IgD-negative memory B cell (primary cell): ENCODE data around the gene HAVCR2. TPM values are rescaled to one million over a fixed set of nuclear protein-coding genes. Genes with fewer than 3 reads are reported as not detected.
A peak's percentile ranks its signal among the peaks of the same experiment; 100 is the strongest.
"Not testable (repeated sequence)": the region's sequence is repeated elsewhere in the genome, so short reads cannot be mapped to it uniquely, and the experiment has no call there.

ENCODE experiments used
- H3K27ac Mint-ChIP-seq, 3 donors: one replicate each; pipeline ENCODE4 v1.8.0; 2020 to 2022; ENCODE audit warnings: mild to moderate bottlenecking in 3 of 3, mixed read lengths in 3 of 3, moderate library complexity in 1 of 3
- H3K27me3 Mint-ChIP-seq: one replicate; pipeline ENCODE4 v1.8.0; 2021; ENCODE audit warnings: mixed read lengths
- H3K36me3 Mint-ChIP-seq: one replicate; pipeline ENCODE4 v1.8.0; 2020; ENCODE audit warnings: mild to moderate bottlenecking, mixed read lengths
- H3K4me1 Mint-ChIP-seq, 3 donors: one replicate each; pipeline ENCODE4 v1.8.0; 2020 to 2022; ENCODE audit warnings: mixed read lengths in 3 of 3, mild to moderate bottlenecking in 1 of 3
- H3K4me3 Mint-ChIP-seq, 4 donors: one replicate each; pipeline ENCODE4 v1.8.0; 2020 to 2022; ENCODE audit warnings: mild to moderate bottlenecking in 4 of 4, mixed read lengths in 4 of 4, moderate library complexity in 3 of 4
- H3K9me3 Mint-ChIP-seq, 3 donors: one replicate each; pipeline ENCODE4 v1.8.0; 2020 to 2021; ENCODE audit warnings: mixed read lengths in 3 of 3, mild to moderate bottlenecking in 1 of 3
- polyA plus RNA-seq: library from polyadenylated mRNA; unstranded; fragments of 300-500 nt; fragmentation: Illumina TruSeq; gene quantifications from one replicate; pipeline ENCODE4 v1.2.3, GENCODE V29; 2021

The HAVCR2 gene
- polyA plus RNA-seq, 1 donor from 2014 or later, result 1.8 TPM

DNA sequence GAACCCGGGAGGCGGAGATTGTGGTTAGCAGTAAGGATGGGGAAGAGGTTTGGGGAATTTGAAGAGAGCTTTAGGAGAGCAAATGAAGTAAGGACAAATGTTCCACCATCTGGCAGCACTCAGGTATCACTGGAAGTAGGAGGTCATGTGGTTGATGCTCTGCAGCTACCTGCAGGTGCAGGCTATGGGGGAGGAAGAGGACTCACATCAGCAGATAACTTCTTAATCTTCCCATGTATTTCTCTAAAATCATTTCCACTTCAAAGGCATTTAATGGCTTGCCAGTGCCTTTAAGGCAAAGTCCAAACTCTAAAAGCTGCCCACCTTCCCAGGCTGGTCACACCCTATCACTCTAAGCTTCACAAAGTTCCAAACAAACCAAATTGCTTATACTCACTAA is 41.8 kb downstream of the HAVCR2 start:
- H3K4me3 Mint-ChIP-seq, result no peak overlapping the region
- H3K4me1 Mint-ChIP-seq, result no peaks in the 10 kb centered on the region
- no peaks in the 10 kb centered on the region for H3K9me3 Mint-ChIP-seq
- H3K27me3 Mint-ChIP-seq, result peaks cover 2% of the 10 kb centered on the region
- no peaks in the 10 kb centered on the region for H3K36me3 Mint-ChIP-seq
- no peak overlapping the region for H3K27ac Mint-ChIP-seq

DNA sequence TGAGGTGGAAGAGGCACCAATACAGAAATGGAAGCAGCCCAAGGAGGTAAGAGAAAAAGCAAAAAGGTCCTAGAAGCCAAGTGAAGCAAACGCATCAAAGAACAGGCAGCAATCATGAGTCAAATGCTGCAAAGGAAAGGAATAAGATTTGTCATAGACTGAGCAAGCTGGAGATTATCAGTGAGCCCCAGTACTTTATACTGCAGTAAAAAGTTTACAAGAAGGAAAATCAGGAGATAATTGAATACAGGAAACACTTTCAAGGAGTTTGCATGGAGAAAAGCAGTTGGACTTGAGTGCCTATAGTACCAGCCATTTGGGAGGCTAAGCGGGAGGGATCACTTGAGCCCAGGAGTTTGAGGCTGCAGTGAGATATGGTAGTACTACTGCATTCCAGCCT is 42.8 kb downstream of the HAVCR2 start:
- Mint-ChIP-seq H3K4me1 (no peaks in the 10 kb centered on the region), H3K27ac (no peak overlapping the region), H3K4me3 (no peak overlapping the region), H3K9me3 (no peaks in the 10 kb centered on the region), H3K27me3 (peaks cover 2% of the 10 kb centered on the region), H3K36me3 (no peaks in the 10 kb centered on the region)

DNA sequence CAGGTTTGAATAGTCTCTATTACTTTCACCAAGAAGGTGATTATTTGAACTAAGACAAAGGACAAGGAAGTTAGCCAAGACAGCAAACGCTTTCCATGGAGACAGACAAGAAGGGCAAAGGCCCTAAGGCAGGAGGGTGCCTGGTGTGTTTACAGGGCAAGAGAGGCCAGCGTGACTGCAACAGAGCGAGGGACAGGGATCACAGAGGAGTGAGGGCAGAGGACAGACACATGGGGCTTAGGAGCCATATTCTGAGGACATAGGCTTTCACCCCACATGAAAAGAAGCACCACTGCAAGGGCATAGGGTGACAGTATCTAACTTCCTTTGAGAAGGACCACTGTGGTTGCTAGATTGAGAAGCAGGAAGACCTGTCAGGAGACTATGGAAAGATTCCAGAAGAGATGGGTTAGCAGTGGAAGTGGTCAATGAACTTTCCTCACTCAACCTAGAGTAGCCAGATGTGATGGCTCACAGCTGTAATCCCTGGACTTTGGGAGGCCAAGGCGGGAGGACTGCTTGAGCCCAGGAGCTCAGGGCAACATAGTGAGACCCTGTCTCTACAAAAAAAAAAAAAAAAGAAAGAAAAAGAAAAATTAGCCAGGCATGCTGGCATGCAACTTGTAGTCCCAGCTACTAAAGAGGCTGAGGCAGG is 44.9 kb downstream of the HAVCR2 start:
- Mint-ChIP-seq H3K4me3 (no peak overlapping the region), H3K27me3 (peaks cover 2% of the 10 kb centered on the region), H3K9me3 (no peaks in the 10 kb centered on the region), H3K27ac (no peak overlapping the region), H3K36me3 (no peaks in the 10 kb centered on the region), H3K4me1 (no peaks in the 10 kb centered on the region)

DNA sequence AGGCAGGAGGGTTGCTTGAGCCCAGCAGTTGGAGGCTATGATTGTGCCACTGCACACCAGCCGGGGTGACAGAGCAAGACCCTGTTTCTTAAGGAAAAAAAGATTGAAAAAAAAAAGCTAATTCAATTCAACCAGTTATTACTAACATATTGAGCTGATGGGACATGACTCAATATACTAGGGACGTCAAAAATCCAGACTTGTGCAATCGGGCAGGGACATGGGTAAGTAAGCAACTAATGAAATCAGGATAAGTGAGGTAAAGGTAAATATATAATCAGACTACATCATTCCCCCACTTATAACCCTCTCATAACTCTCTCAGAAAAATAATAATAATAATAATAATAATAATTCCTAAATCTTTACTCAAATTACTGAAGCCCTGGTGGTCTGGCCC is 49.0 kb downstream of the HAVCR2 start:
- Mint-ChIP-seq H3K27me3 (peaks cover 2% of the 10 kb centered on the region), H3K9me3 (peaks cover 0 to 2% (median 0%) of the 10 kb centered on the region in 3 donors), H3K36me3 (no peaks in the 10 kb centered on the region), H3K4me1 (no peaks in the 10 kb centered on the region), H3K4me3 (no peak overlapping the region), H3K27ac (no peak overlapping the region)

DNA sequence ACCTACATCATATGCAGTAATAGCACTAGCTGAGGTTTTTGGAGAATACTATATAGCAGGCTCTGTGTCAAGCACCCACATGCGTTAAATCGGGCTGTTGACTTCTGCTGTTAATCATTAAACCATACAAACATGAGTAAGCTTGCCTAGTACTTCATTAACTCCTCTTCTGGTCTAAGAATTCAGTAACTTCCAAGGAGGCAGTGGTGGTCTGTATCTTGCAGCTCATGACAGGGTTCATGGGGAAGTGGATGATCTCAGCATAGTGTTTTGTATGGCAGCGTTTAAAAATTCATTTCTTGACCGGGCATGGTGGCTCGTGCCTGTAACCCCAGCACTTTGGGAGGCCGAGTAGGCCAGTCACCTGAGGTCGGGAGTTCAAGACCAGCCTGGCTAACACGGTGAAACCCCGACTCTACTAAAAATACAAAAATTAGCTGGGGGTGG is 49.7 kb downstream of the HAVCR2 start, which contains the start of gene HAVCR1:
HAVCR1 (minus strand) TSS at position 24 of the 447 bp plus-strand sequence. CDS start 1,173 bp downstream, outside the sequence.
- Mint-ChIP-seq H3K36me3 (no peaks in the 10 kb centered on the region), H3K9me3 (peaks cover 0 to 2% (median 0%) of the 10 kb centered on the region in 3 donors), H3K4me1 (no peaks in the 10 kb centered on the region), H3K27me3 (peaks cover 2% of the 10 kb centered on the region), H3K27ac (peak within 1 kb of the TSS in 1 of 3 donors; percentile 53), H3K4me3 (no peak within 1 kb of the TSS)

DNA sequence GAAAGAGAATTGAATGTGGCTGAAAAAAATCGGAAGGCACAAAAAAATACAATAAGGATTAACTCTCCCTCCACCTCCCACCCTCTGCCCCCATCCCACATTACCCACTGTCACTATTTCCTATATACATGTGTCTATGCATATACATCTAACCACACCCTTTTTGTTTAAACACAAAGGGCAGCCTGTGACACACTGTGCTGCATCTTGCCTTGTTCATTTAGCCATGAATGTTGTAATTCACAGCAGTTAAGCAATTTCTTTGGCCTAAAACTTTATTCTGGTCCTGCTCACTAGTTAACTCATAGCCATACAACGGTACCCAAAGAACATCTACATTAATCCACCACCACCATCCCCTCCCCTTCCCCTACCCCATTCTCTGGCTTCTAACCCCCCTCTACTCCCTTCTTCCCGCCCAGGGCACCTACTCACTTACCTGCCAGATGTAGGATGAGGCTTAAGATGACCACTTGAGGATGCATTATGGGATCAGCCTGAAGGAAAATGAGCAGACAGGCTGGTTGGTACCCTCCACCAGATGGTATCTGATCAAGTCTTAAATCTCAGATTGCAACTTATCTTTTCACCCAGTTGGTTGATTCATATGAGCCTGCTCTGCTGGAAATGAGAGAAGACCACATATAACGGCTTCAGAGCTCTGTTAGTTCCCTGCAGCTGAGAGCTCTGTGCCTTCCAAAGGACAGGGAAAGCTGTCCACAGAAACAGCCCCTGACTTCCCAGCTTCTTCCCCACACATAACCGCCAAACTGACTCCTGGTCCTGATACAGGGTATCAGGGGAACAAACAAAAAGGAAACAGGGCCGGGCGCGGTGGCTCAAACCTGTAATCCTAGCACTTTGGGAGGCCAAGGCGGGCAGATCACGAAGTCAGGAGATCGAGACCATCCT is 51.1 kb downstream of the HAVCR2 start:
- H3K27ac Mint-ChIP-seq, result peak overlapping the region in 1 of 3 donors; percentile 22
- no peak overlapping the region for H3K4me3 Mint-ChIP-seq
- no peaks in the 10 kb centered on the region for H3K36me3 Mint-ChIP-seq
- peaks cover 0 to 2% (median 0%) of the 10 kb centered on the region in 3 donors for H3K9me3 Mint-ChIP-seq
- H3K27me3 Mint-ChIP-seq, result no peaks in the 10 kb centered on the region
- no peaks in the 10 kb centered on the region for H3K4me1 Mint-ChIP-seq

DNA sequence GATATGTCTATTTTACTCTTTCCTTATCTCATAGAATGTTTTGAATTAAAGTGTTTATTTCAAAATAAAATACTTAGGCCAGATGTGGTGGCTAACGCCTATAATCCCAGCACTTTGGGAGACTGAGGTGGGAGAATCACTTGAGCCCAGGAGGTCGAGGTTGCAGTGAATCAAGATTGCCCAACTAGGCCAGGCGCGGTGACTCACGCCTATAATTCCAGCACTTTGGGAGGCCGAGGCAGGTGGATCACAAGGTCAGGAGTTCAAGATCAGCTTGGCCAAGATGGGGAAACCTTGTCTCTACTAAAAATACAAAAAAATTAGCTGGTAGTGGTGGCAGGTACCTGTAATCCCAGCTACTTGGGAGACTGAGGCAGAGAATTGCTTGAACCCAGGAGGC is 52.0 kb downstream of the HAVCR2 start:
- H3K4me1 Mint-ChIP-seq, H3K27me3 Mint-ChIP-seq, H3K9me3 Mint-ChIP-seq, H3K36me3 Mint-ChIP-seq, H3K4me3 Mint-ChIP-seq: not testable (repeated sequence)
- H3K27ac Mint-ChIP-seq, result peak overlapping the region in 1 of 3 donors; percentile 22

DNA sequence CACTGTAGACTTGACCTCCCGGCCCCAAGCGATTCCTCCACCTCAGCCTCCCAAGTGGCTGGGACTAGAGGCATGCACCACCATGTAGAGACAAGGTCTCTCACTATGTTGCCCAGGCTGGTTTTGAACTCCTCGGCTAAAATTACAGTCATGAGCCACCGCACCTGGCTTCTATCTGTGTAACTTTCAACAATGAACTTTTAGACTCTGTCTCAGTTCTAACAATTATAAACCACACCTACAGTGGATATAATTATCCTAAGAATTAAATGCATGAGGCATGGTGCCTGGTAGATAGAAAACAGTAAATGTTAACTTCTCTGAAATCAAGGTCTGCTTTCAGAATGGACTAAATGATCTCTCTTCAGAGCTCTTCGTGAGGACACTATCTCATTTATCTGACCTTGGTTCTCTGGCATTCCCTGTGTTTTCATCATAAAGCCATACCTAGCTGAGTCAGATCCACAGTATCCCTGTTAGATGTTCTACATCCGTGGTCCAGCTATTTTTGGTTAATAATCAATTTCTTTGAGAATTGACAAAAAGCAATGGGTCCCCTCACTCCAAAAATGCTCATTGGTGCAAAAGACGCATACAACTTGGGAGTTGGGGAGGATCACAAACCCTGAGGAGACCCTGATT is 57.1 kb downstream of the HAVCR2 start:
- Mint-ChIP-seq H3K4me1 (peaks cover 0 to 6% (median 0%) of the 10 kb centered on the region in 3 donors), H3K36me3 (no peaks in the 10 kb centered on the region), H3K27me3 (peaks cover 3% of the 10 kb centered on the region), H3K27ac (no peak overlapping the region), H3K9me3 (no peaks in the 10 kb centered on the region), H3K4me3 (no peak overlapping the region)

DNA sequence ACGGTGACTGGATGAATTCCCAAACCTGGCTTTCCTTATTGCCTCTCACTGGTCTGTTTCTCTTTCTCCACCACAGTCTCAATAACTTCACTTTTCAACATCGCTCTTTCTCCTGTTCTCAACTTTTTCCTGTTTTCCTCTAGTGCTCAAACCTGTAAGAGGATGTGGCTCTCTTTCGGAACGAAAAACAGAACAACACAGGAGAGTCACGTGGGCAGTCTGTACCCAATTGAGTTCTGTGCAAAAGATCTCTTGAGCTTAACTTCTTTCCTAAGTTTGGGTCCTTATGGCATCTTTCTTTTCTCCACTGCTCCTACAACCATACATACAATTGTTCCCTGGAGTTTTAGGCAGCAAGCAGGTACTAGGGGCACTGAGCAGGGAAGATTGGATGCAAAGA is 58.8 kb downstream of the HAVCR2 start:
- peak overlapping the region in 2 of 4 donors; percentile 3 to 51 for H3K4me3 Mint-ChIP-seq
- peaks cover 3% of the 10 kb centered on the region for H3K27me3 Mint-ChIP-seq
- H3K9me3 Mint-ChIP-seq, result no peaks in the 10 kb centered on the region
- H3K27ac Mint-ChIP-seq, result peak overlapping the region in 1 of 3 donors; percentile 26
- peaks cover 0 to 6% (median 0%) of the 10 kb centered on the region in 3 donors for H3K4me1 Mint-ChIP-seq
- H3K36me3 Mint-ChIP-seq, result no peaks in the 10 kb centered on the region

DNA sequence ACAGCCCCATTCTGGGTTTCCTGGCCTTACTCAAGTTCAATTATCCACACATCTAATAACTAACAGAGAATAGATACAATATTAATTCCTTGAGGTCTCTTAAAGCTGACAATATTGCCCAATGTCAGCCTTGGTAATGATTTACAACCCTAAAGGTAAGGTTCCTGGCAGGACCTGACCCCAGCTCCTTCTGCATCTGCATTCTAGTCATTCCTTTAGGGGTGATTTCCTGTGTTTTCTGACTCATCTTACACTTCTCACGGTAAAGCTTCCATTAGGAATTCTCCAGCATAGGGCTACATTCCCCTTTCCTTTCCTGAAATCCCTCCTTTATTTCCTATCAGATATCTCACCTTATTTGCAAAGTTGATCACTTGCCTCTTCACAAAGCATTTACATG is 59.2 kb downstream of the HAVCR2 start:
- Mint-ChIP-seq H3K4me3 (peak overlapping the region in 2 of 4 donors; percentile 3 to 51), H3K9me3 (no peaks in the 10 kb centered on the region), H3K27me3 (peaks cover 3% of the 10 kb centered on the region), H3K27ac (peak overlapping the region in 1 of 3 donors; percentile 26), H3K36me3 (no peaks in the 10 kb centered on the region), H3K4me1 (peaks cover 0 to 6% (median 0%) of the 10 kb centered on the region in 3 donors)

DNA sequence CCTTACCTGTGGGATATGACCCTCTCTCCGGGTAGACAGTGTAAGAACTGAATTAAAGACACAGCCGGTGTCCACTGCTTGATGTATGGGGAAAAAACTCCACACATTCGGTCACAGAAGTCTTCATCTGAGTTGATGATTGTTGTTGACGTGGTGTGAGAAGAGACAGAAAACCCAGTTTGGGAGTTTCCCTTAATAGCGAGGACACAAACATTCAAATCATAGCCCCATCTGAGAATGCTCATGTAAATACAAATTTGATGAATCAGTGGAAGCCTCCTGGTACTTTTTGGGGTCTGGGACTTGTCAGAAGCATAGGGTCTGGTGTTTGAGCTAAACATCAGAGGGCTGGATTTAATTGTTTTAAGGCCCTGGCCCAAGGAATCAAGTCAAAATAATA is 60.9 kb downstream of the HAVCR2 start:
- Mint-ChIP-seq H3K27ac (no peak overlapping the region), H3K4me3 (no peak overlapping the region), H3K27me3 (peaks cover 3% of the 10 kb centered on the region), H3K36me3 (no peaks in the 10 kb centered on the region), H3K4me1 (peaks cover 0 to 6% (median 0%) of the 10 kb centered on the region in 3 donors), H3K9me3 (no peaks in the 10 kb centered on the region)

DNA sequence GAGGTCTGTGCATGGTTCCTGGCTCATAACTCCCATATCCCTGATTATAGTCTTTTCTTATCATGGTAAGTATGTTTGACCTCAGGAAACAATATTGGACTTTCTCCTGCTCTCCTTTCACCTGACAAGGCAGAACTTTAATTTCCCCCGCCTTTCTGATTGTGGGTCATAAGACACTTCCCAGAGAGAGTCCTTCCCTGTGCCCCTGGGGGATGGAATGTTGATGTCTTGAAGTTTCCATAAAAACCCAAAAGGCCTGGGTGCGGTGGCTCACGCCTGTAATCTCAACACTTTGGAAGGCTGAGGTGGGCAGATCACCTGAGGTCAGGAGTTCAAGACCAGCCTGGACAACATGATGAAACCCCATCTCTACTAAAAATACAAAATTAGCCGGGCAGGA is 61.8 kb downstream of the HAVCR2 start:
- H3K4me3 Mint-ChIP-seq, H3K36me3 Mint-ChIP-seq, H3K4me1 Mint-ChIP-seq: not testable (repeated sequence)

DNA sequence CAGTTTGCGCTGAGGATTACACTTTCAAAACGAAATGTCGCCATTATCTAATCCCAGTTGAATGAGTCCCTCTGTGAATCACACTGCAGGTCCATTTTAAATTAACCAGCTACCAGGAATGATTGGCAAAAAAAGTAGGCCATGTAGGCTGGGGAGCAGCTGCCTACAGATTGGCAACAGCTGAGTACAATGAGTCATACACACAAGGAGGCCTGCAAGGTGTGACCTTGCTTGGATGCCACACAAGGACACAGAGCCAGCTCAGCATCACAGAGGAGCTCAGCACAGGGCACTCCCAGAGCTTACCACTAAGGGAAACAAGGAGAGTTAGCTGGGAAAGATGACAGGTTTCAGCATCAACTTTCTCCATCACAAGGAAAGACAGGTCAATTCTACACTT is 62.8 kb downstream of the HAVCR2 start:
- Mint-ChIP-seq H3K27ac (peak overlapping the region in 1 of 3 donors; percentile 67), H3K27me3 (peaks cover 3% of the 10 kb centered on the region), H3K36me3 (no peaks in the 10 kb centered on the region), H3K9me3 (no peaks in the 10 kb centered on the region), H3K4me1 (peaks cover 0 to 6% (median 0%) of the 10 kb centered on the region in 3 donors), H3K4me3 (no peak overlapping the region)

More for the DNA sequence above, 61.8 kb downstream of the HAVCR2 start:
- H3K9me3 Mint-ChIP-seq, H3K27me3 Mint-ChIP-seq: not testable (repeated sequence)
- H3K27ac Mint-ChIP-seq, result peak overlapping the region in 1 of 3 donors; percentile 31

DNA sequence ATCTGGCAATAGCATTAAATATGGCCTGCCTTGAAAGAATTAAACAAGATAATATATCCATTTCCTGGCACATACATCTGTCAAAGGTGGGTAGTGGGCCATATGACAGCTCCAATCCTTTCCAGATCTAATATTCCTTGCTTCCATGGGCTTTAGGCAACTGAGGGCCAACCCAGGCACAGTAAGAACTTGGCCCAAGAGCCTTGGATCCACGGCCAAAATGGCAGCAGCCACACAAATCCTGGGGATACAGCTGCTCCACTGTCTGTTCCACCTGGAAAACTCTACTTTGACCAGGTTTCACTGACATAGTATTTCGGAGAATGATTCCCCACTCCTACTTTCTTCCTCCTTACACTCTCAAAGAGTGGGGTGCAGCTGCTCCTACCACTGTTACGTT is 63.2 kb downstream of the HAVCR2 start:
- no peaks in the 10 kb centered on the region for H3K9me3 Mint-ChIP-seq
- peaks cover 0 to 6% (median 0%) of the 10 kb centered on the region in 3 donors for H3K4me1 Mint-ChIP-seq
- H3K27me3 Mint-ChIP-seq, result peaks cover under 1% of the 10 kb centered on the region
- H3K4me3 Mint-ChIP-seq, result no peak overlapping the region
- H3K27ac Mint-ChIP-seq, result no peak overlapping the region
- H3K36me3 Mint-ChIP-seq, result no peaks in the 10 kb centered on the region
